HG03342 (cell line): ENCODE data around the gene EPB41L1.

ENCODE experiments used
- ATAC-seq: cut with Tn5 transposase; IDR thresholded peaks from one replicate; pipeline ENCODE4 v1.9.1; 2021; ENCODE audit warnings: mild to moderate bottlenecking, moderate library complexity; ENCODE audit not compliant: unreplicated experiment

Gene EPB41L1

DNA sequence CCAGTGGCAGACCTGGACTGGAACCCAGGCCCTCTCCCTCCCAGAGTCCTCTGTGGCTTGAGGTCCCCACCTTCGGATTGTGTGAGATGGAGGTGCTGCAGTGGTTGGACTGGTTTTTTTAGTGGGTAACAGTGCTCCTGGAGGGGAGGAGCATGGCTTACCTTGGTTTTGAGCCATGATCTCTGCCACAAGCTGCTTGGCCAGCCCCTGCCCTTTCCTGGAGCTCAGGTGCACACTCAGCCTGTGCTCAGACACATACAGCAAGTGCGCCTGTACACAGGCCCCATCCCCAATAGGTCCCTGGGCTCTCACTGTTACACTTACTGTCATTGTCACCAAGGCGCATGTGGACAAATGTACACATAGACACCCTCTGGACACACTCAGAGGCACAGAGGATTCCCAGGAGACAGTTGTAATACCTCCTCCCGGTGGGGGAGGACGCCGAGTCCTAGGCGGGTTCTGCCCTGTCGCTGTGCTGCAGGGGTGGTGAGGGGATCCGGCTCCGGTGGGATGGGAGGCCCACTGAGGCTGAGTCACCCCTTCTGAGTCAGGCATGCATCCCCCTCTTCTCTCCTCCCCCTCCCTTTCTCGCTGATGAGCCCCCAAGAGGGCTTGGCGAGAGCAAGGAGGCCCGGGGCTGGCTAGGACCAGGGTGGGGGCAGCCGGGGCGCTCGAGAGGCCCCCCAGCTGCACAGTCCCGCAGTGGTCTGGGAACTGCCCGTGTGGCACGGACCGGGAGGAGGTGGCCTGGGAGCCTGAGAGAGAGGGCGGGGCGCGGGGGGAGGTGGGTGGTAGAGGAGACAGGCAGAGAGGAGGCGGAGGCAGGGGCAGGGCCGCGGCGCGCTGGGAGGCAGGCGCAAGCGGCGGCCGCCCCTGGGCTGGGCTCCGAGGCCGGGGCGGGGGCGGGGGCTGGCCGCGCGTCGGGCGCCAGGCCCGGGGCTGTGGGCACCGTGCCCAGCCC lies 522 bp upstream of the EPB41L1 start:
- no peak for ATAC-seq

DNA sequence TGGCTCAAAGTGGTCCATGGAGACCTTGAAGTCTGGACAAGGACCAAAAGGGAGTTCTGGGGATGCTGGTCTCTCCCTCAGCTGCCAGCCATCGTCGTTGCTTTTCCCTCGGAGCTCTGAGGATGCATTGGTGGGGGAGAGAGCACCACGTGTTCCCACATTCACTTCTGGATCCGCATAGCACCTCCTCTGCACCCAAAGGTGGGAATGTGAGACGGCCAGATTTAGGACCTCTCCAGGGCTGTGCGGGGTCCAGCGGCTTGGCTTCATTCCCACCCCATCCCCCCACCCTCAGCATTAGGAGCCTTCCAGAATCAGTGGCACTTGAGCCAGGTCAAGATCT lies 1.1 kb downstream of the EPB41L1 start:
- no peak for ATAC-seq

DNA sequence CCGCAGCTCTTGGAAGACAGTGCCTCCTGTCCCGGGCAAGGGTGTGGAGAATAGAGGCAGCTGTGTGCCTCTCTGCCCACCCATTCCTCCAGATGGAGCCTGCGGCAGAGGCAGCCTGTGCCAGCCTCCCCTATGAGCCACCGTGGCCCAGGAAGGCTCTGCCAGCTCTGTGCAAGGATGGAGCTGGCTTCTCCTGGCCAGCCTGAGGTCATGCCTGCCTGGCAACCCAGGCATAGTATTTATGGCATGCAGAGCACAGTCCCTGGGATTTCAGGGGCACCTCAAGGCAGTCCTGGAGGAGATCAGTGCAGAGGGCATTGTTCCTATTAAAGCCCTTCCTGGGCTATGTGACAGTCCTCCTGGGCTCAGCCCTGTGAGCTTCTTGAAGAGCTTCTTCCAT lies 1.5 kb downstream of the EPB41L1 start:
- ATAC-seq = no peak

DNA sequence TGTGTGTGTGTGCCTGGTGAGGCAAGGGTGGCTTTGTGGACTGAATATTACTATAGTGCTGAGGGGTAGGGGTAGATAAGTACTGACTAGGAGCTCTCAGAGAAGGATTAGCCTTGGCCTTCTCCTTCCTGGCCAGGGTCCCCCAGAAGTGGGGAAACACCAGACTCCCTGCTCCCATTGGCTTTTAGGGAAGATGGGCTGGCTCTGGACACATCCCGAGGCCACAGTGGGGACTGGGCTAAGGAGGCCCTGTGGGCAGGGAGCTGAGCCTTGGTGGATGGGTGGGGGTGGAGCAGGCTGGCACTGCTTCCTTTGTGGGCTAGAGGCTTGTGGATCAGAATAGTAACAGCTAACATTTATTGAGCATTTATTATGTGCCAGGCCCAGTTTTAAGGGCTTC lies 3.1 kb downstream of the EPB41L1 start:
- no peak for ATAC-seq

DNA sequence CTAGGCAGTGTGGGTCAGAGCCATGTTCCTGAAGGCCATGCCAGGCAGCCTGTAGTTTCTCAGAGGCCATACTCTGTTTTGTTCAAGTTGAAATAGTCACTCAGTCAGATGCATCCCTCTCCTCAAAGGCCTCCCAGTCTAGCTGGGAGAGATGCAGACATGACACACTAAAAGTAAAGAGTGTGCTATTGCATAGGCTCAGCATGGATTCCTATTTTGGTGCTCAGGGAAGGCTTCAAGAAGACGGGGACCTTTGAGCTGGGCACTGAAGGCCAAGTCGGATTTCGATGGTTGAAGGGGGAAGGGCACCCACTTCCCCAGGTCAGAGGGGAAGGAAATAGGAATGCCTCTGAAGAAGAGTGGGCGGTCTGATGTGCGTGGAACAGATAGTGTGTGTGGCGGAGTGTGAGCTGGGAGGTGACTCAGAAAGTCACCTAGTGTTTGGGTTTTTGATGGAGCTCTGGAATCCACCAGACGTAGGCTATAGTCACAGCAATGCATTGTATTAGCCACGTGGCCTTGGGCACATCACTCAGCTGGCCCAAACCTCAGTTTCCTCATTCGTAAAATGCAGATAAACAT lies 3.7 kb downstream of the EPB41L1 start:
- no peak for ATAC-seq

DNA sequence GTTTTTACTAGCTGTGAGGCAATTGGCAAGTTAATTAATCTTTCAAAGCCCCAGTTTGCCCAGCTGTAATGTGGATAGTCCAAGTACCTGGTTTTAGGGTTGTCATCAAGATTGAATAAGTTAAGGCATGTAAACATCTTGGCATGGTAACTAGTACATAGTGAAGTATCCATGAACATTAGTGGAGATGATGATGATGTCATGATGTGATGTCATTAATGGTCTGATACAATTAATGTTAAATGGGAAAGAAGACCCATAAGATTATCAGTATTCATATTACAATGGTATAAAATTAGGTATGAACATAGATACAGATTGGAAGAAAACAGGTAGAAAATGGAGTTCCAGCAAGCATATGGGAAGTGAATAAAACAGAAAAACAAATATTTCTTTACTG lies 5.3 kb downstream of the EPB41L1 start:
- ATAC-seq = no peak

DNA sequence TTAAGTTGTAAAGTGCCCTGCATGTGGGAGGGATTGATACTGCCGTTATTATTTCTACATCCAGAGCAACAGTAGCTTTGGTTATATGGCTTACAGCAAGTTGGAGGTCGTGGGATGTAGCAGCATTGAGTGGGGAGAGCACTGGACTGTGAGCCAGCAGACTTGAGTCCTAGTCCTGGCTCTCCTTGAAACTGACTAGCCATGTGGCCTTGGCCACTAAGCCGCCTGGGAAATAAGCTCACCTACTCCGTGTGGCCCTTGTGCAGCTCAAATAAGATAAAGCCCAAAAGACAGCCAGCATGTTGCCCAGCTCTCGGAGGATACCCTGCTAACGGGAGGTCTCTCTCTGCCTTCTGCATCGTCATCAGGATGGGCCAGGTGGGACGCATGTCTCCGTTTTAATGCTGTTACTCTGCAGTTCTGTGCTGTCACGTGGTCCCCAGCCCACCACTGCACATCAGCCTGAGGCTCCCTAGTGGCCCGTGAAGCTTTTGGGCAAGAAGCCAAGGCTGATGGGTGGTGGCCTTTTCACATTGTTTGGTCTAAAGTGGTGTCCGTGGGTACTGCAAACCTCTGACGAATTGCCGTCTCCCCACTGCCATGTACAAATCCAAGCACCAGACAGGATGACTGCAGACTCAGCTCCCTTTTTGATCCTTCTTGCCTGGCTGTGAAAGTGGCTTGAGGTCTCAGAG lies 7.9 kb downstream of the EPB41L1 start:
- ATAC-seq = no peak

DNA sequence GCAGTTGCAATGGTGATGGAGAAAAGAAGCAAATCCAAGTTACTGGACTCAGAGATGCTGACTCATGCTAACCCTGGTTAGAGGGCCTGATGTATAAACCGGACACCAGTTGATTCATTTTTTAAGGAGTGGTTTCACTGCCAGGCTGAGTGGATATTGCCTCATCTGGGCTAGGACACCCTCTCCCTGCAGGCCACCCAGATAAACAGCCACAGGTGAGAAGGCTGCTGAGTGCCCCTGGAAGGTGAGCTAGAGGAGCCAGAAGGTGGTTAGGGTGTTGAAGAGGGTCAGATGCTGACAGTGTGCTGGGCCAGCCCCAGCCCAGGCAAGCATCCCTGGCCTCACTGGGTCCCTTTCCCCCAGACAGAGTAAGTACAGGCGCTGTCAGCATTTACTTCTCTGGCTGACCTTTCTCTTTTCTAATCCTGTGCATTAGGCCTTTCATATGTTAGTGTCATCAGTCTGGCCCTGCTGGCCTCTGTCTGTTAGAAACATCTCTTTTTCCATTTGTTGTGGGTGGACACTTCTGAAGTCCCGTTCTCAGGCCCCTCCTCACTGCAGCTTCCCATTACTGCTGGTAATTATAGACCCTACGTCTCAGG lies 13.5 kb downstream of the EPB41L1 start:
- no peak for ATAC-seq

DNA sequence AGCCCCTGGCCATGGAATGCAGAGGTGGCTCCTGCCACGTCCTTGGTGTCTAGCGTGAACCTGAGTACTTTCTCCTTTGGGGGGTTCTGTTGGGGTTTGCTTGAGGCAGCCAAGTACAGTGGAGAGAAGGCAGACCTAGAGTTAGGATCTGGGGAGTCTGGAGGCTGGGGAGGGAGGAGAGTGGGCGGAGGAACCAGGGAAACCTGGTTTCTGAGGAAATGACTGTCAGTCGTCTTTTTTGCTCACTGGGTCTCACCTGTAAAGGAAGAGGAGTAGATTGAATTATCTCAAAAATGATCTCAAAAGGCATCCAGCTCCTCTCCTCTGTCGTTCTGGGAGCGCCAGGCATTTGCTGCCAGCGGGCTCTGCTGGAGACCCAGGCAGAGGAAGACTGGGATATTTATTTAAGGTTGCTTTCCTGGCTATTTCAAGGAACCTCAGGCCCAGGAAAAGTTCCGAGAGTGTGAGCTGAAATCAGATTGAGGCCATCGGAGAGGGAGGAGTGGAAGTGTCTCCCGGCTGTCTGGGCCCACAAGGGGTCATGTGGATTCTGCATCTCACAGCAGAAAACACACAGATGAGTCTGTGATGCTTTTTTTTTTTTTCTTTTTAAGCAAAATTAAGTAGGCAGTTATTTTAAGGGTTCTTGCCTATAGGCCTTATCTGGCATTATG lies 16.1 kb downstream of the EPB41L1 start:
- ATAC-seq = no peak

DNA sequence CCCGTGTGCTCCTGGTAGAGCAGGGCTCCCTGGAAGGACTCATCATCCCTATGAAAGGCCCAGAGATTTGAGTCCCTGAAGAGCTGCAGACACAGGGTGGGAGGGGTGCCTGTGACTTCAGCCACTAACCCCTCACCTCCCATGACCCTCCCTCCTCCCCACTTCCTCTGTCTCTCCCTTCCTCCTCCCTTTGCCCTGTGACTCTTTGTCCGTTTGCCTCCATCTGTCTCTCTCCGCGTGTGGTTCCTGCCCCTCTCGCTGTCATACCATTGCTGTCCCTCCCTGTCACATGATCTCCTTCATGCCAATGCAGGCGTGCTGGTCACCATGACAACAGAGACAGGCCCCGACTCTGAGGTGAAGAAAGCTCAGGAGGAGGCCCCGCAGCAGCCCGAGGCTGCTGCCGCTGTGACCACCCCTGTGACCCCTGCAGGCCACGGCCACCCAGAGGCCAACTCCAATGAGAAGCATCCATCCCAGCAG lies 19.0 kb downstream of the EPB41L1 start:
- ATAC-seq = no peak

DNA sequence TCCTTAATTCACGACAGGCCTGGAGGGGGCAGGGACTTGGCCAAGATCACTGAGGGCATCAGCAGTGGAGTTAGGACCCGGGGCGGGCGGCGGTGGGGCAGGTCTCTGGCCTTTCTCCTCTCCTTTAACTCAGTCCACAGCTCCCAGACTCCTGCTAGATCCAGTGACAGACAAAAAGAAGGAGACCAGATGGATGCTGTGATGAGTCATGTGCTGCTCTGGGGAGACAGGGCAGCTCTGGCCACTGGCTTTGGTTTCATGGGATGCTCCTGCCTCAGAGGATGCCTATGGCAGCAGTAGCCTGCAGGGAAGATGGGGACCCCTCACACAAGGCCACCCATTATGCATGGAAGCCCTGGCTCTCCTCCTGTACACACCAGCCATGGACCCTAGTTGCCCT lies 20.5 kb downstream of the EPB41L1 start:
- ATAC-seq = no peak

DNA sequence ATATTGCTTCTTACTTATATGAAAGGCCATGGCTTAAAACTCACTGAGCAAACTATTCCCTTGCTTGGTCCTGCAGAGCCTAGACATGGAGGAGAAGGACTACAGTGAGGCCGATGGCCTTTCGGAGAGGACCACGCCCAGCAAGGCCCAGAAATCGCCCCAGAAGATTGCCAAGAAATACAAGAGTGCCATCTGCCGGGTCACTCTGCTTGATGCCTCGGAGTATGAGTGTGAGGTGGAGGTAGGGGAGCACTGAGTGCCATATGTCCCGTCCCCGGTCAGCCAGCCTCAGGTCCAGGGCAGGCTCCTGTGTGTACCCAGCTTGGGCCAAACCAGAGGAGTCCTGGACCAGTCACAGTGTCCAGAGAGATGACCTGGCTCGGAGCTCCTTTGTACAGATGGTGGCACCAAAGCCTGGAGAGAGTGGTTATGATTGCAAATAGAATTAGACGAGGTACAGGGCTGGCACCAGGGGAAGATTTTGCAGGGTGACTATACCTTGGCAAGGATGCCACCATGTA lies 21.0 kb downstream of the EPB41L1 start:
- ATAC-seq = no peak

DNA sequence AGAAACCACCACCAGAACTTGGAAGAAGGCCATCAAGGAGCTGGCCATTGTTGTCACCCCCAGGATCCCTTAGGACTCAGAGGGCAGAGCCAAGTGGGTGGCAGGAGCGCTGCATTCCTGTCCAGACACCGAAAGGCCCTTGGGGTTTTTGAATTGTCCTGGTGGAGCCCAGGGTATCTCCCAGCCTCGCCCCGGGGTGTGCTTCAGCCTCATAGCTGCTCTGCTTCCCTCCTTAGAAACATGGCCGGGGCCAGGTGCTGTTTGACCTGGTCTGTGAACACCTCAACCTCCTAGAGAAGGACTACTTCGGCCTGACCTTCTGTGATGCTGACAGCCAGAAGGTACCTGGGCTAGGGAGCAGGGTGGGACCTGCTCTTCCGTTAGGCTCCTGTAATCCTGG lies 23.2 kb downstream of the EPB41L1 start:
- ATAC-seq = no peak

DNA sequence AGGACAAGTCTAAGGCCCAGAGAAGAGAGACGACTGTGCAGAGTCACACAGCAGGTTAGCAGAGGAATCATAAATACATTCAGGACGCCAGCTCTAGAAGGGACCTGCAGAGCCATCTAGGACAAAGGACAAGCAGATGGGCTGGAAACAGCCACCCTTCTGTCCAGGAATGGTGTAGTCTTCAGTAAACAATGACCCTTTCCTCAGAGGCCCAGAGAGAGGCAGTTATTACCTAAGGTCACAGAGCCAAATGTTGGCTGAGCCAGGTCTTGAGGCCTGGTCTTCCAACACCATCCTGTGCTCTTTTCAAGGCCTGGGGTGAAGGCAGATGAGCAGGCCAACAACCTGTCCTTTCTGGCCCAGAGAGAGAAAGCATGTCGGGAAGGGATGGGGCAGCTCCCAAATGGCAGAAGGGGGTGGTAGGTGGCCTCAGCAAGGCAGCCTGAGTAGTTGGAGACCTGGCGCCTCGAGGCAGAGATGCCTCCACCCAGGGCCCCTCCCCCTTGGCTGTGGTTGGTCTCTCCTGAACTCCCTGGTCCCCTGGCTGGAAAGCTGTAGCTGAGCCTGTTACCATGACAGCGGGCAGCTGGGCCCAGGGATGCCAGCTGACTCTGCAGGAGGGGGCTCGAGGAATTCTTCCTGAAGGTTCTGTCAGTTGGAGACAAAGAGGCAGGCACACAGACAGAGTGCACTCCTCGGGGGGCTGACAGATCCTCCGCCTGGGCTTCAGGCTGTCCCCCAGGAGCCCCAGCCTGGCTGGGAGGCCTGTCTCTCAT lies 24.8 kb downstream of the EPB41L1 start:
- no peak for ATAC-seq

DNA sequence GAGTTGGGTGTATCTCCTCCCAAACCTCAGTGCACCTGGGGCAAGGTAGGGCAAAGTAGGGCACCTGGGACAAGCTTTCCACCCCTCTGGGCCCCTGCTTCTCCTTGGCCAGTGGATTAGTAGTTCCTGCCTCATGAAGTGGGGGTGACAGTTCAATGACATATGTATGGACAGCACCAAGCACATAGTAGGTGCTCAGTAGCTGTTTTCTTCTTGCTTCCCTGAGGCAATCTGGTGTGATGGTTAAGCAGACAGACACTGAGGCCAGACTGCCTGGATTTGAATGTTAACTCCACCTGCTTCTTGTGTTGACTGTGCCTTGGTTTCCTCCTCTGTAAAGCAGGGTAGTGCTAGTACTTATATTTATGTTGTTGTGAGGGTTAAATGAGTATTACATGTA lies 25.8 kb downstream of the EPB41L1 start:
- ATAC-seq = no peak

DNA sequence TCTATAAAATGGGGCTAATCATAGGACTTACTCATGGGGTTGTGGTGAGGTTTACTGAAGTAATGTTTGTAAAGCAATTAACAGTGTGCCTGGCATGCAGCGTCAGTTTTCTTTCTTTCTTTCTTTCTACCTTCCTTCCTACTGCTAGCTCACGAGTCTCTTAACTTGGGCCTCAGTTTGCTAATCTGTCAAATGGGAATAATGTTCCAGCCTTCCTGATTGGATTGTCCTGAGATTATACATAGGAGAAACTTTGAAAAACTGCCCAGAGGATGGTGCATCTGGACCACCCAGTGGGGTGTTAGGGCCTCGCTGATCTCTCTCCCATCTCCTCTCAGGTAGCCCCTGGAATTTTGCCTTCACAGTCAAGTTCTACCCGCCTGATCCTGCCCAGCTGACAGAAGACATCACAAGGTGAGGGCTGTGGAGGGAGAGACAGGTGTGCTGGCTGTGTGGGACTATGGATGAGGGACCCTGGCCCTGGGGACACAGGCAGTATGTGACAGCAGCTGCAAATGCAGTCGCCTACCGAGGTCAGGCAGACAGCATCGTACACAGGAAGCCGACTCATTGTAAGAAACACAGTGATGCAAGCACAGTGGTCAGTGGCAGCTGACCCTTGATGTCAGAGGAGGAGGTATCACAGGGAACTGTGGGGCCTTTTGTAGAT lies 27.5 kb downstream of the EPB41L1 start:
- ATAC-seq = no peak

DNA sequence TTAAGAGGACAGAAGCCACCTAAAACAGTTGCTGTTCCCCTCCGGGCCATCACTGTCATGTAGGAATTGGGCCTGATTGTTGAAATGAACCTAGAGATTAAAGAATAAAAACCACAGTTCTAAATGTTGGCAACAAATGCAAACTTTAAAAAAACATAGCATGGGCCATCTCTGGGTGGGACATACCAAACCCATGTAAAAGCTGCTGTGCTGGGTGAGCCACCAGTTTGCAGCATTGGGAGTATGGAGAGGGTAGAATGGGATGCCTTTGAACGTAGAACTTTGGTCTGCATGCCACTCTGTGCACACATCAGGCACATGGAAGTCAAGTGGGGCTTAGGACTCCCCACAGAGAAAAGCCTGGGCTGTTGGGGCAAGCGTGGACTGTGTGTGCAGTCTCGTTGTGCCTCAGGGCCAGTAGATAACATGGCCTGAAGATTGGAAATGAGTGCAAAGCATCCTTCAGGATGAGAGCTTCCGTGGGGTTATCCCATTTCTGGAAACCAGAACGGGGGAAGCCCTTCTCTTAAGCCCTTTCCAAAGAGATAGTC lies 28.1 kb downstream of the EPB41L1 start:
- no peak for ATAC-seq

DNA sequence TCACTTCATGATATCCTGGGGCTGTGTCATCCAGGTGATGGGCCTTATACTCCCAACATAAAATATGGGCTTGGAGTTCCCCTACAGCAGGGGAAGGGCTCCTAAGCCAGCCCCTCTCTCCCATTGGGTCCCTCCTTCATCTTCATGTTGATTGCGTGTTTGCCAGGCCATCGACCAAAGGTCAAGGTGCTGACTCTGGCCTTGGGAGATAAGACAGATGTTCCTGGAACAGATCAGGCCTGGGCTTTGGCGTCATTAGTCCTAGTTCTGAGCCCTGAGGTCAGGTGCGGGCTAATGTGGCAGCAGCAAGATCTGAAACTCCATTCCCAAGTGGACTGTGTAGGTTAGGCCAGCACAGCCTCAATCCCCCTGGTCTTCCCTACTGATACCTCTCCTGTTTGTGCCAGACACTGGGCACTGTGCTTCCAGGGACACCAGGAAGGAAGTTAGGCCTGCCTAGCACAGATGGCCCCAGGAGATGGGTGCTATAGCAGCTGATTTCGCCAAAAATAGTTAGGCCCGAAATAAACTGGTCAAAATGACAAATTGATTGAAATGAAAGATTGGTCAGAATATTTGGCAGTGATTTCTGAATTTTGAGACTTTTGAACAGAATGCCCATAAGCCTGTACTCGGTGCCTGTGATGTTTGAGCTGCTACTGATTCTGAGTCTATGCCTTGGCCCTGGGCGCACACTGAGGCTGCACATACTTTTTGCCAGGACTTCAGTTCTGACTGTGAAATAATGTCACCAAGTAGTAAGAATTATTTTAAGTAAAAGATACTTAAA lies 28.8 kb downstream of the EPB41L1 start:
- ATAC-seq = no peak
